ENCODE results near the gene ING4.

DNA sequence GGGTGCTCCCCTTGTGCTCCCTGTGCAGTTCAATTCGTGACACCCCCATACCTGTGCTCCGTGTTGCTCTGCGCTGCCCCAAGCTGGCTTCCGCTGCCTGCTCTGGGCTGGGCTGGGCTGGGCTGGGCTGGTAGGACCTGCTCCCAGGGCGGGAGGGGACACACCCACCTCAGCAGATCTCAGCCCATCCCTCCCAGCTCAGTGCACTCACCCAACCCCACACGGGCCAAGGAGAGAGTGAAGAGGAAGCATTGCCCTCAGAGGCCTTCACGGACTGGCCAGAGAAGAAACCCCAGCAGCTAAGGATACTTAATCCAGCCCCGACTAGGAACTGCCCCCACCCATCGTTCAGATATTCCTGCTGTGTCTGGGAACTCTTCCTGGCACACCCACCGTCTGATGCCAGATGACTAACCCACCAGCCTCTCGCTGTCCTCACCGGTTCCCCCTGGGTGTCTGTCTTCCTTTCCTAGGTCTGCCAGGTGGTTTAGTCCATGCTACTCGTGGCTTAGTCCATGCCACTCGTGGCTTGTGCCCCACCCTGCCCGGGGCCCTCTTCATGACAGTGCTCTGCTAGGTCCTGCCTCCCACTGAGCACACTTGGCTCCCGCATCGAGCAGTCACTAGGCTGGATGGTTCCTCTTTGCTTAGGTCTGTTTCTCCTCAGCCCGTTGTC, 26.9 kb downstream of the ING4 start, which contains the start of gene LPAR5:
- TF ChIP-seq CSRNP3 (CRISPR knock-in tag; IDR thresholded peaks at IDR 0.05): no peak
- no peak for TF ChIP-seq GLIS3 (CRISPR knock-in tag; IDR thresholded peaks at IDR 0.05)
- TF ChIP-seq ZFP3 (CRISPR knock-in tag; IDR thresholded peaks at IDR 0.05): no peak
- no peak for TF ChIP-seq ARNTL (CRISPR knock-in tag; IDR thresholded peaks at IDR 0.05; ENCODE audit: borderline replicate concordance, low read depth)
- TF ChIP-seq, protein P1, sequence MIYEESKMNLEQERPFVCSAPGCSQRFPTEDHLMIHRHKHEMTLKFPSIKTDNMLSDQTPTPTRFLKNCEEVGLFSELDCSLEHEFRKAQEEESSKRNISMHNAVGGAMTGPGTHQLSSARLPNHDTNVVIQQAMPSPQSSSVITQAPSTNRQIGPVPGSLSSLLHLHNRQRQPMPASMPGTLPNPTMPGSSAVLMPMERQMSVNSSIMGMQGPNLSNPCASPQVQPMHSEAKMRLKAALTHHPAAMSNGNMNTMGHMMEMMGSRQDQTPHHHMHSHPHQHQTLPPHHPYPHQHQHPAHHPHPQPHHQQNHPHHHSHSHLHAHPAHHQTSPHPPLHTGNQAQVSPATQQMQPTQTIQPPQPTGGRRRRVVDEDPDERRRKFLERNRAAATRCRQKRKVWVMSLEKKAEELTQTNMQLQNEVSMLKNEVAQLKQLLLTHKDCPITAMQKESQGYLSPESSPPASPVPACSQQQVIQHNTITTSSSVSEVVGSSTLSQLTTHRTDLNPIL (CRISPR knock-in tag; IDR thresholded peaks at IDR 0.05; ENCODE audit: low read depth): no peak
- TF ChIP-seq POU6F1 (CRISPR knock-in tag; IDR thresholded peaks at IDR 0.05; ENCODE audit: borderline replicate concordance, low read depth): no peak
- no peak for TF ChIP-seq SNAI2 (CRISPR knock-in tag; IDR thresholded peaks at IDR 0.05)
- no peak for TF ChIP-seq ZNF565 (CRISPR knock-in tag; conservative IDR thresholded peaks at IDR 0.05; ENCODE audit: low read depth)
- no peak for TF ChIP-seq ISL1 (CRISPR knock-in tag; IDR thresholded peaks at IDR 0.05)
- TF ChIP-seq, protein P2, sequence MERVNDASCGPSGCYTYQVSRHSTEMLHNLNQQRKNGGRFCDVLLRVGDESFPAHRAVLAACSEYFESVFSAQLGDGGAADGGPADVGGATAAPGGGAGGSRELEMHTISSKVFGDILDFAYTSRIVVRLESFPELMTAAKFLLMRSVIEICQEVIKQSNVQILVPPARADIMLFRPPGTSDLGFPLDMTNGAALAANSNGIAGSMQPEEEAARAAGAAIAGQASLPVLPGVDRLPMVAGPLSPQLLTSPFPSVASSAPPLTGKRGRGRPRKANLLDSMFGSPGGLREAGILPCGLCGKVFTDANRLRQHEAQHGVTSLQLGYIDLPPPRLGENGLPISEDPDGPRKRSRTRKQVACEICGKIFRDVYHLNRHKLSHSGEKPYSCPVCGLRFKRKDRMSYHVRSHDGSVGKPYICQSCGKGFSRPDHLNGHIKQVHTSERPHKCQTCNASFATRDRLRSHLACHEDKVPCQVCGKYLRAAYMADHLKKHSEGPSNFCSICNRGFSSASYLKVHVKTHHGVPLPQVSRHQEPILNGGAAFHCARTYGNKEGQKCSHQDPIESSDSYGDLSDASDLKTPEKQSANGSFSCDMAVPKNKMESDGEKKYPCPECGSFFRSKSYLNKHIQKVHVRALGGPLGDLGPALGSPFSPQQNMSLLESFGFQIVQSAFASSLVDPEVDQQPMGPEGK (CRISPR knock-in tag; IDR thresholded peaks at IDR 0.05; ENCODE audit: borderline replicate concordance): no peak
- no peak for TF ChIP-seq TCF4 (CRISPR knock-in tag; IDR thresholded peaks at IDR 0.05; ENCODE audit: borderline replicate concordance)
- TF ChIP-seq ZFP30 (CRISPR knock-in tag; IDR thresholded peaks at IDR 0.05): no peak

Data from SK-N-SH treated with all-trans-retinoic acid at 6 μM for 48 hours (cell line).